ENCODE measurements around the gene NOTCH1. TPM values are rescaled to one million over a fixed set of nuclear protein-coding genes. Genes with fewer than 3 reads are reported as not detected.
A peak's percentile ranks its signal among the peaks of the same experiment; 100 is the strongest.
"Not testable (repeated sequence)": the region's sequence is repeated elsewhere in the genome, so short reads cannot be mapped to it uniquely, and the experiment has no call there.

Gene NOTCH1
- total and polyA plus RNA-seq, 12 donors: 7.3 to 27.0 (median 19.9) TPM

DNA sequence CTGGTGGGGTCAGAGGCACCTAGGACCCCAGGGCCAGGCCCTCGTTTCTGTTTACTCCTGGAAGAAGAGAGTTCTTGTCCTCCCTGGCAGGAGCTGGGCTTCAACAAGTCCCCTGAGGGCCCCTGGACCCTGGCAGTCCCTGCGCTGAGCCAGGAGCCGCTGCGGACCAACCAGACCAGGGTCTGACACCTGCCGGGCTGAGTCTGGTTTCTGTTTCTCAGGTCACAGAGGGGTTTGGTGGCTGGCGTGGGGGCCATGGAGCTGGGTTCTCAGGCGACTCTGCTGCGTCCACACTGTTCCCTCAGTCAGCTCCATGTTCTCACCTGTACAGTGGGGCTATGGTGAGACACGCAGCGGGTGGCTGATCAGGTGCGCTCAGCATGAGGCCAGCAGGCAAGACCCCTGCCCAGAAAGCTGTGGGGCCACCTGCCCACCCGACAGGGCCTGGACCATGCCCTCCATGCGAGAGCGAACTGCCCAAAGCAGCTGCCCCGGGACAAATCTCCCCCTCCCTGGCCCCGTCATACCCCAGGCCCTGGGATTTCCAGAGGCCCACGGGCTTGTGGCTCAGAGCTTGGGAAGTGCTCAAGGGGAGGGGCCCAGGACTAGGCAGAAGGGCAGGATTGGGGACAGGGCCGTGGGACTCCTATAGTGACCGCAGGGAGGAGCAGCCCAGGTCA is 17.9 kb upstream of the NOTCH1 start:
- Histone ChIP-seq H3K36me3 (no peaks in the 10 kb centered on the region), H3K9me3 (peaks cover 0 to 11% (median 0%) of the 10 kb centered on the region in 11 donors), H3K27ac (peak overlapping the region in 9 of 10 donors; percentile 53 to 92 (median 85)), H3K4me3 (no peak overlapping the region), H3K27me3 (no peaks in the 10 kb centered on the region), H3K4me1 (peaks cover 44 to 76% (median 63%) of the 10 kb centered on the region in 9 donors)
- intact Hi-C loops (cut with DNase I): loop anchor here in 2 of 10 donors (2.0 to 10.0 kb wide), 2 partner anchors 17 to 61 kb away; partner anchors contain the start of gene NOTCH1 (in 2 of the 2)
- TF ChIP-seq, protein P1, sequence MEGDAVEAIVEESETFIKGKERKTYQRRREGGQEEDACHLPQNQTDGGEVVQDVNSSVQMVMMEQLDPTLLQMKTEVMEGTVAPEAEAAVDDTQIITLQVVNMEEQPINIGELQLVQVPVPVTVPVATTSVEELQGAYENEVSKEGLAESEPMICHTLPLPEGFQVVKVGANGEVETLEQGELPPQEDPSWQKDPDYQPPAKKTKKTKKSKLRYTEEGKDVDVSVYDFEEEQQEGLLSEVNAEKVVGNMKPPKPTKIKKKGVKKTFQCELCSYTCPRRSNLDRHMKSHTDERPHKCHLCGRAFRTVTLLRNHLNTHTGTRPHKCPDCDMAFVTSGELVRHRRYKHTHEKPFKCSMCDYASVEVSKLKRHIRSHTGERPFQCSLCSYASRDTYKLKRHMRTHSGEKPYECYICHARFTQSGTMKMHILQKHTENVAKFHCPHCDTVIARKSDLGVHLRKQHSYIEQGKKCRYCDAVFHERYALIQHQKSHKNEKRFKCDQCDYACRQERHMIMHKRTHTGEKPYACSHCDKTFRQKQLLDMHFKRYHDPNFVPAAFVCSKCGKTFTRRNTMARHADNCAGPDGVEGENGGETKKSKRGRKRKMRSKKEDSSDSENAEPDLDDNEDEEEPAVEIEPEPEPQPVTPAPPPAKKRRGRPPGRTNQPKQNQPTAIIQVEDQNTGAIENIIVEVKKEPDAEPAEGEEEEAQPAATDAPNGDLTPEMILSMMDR (IDR thresholded peaks at IDR 0.05): no peak
- DNase-seq: peak in 1 of 2 donors; percentile 25
- no peak for ATAC-seq
- WGBS, 2 donors: 75 to 78% methylated on average over 19 of the region's 19 CpGs

DNA sequence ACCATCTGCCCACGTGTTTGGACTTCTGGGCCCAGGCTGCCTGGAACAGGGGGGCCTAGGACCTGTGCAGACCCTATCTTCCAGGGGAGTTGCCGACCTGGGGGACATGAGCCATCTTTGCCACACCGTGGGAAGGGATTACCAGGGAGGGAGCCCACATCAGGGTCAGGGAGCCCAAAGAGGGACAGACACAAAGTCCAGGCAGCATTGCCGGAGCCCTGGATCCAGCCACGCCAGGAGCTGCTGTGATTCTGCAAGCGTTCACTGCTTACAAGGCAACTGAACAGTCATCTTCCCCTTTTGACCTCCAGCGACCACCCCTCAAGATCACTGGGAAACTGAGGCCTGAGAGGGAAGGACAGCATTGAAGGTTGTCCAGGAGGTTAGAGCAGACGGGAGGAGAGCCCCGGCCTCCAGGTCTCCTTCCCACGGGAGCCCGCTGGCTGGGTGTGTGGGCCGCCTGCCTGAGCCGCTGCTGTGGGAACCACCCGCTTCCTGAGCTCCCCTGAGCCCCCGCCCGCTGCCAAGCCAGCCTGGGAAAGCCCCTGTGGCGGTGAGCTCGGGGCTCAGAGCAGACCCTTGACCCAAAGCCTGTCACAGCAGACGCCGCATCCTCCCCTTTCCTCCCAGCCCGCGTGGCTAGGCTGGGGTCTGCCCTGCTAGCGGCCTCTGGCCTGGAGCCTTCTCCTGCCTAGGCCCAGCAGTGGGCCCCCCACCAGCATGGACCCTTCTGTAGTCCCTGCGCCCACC is 17.1 kb upstream of the NOTCH1 start:
- WGBS, 2 donors: 68 to 78% methylated on average over 24 of the region's 24 CpGs
- no peak overlapping the region for H3K4me3 ChIP-seq
- H3K4me1 ChIP-seq: peaks cover 36 to 76% (median 54%) of the 10 kb centered on the region in 9 donors
- TF ChIP-seq, protein P1 (IDR thresholded peaks at IDR 0.05): no peak
- intact Hi-C loops (cut with DNase I): loop anchor here in 1 of 10 donors (2.0 to 10.0 kb wide), 2 partner anchors 16 to 62 kb away; partner anchors contain the start of gene NOTCH1
- H3K27ac ChIP-seq: peak overlapping the region in 6 of 10 donors; percentile 10 to 90 (median 82)
- H3K9me3 ChIP-seq: peaks cover 0 to 11% (median 0%) of the 10 kb centered on the region in 11 donors
- DNase-seq (peak in 1 of 2 donors; percentile 52), ATAC-seq (peak in 2 of 8 donors; percentile 3 to 13)
- H3K27me3 ChIP-seq: no peaks in the 10 kb centered on the region
- H3K36me3 ChIP-seq: no peaks in the 10 kb centered on the region

DNA sequence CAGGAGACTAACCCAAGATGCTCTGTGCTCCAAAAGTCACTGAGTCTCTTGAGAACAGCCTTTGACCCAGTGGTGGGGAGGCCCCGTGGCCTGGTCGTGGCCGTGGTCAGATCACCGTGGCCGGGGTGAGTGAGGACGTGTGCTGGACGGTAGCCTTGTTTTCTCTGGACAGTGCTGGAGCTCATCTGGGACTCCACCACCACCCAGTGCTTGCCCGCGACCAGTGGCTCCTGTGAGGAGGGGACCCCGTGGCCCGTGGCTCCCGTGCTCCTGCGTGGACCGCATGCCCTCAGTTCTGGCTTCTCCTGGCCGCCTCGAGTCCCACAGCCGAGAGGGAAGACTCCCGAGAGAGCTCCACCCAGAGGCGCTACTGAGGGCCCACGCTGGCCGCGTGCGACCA is 15.9 kb upstream of the NOTCH1 start:
- intact Hi-C loops (cut with DNase I): loop anchor here in 1 of 10 donors (2.0 to 10.0 kb wide), 2 partner anchors 15 to 63 kb away; partner anchors contain the start of gene NOTCH1
- no peaks in the 10 kb centered on the region for H3K27me3 ChIP-seq
- no peak overlapping the region for H3K27ac ChIP-seq
- peaks cover 29 to 80% (median 44%) of the 10 kb centered on the region in 9 donors for H3K4me1 ChIP-seq
- DNase-seq (peak in 1 of 2 donors; percentile 10), ATAC-seq (no peak)
- no peaks in the 10 kb centered on the region for H3K36me3 ChIP-seq
- no peak overlapping the region for H3K4me3 ChIP-seq
- TF ChIP-seq, protein P1 (IDR thresholded peaks at IDR 0.05): no peak
- H3K9me3 ChIP-seq: peaks cover 0 to 11% (median 0%) of the 10 kb centered on the region in 11 donors
- WGBS, 2 donors: 88 to 89% methylated on average over 23 of the region's 23 CpGs

- TF ChIP-seq, protein P1 (IDR thresholded peaks at IDR 0.05): no peak
- 94 to 95% methylated on average over 3 of the region's 3 CpGs for WGBS, 2 donors
- Histone ChIP-seq H3K4me3 (no peak overlapping the region), H3K9me3 (peaks cover 0 to 11% (median 0%) of the 10 kb centered on the region in 11 donors), H3K27me3 (no peaks in the 10 kb centered on the region), H3K4me1 (peaks cover 23 to 68% (median 32%) of the 10 kb centered on the region in 9 donors), H3K36me3 (no peaks in the 10 kb centered on the region), H3K27ac (no peak overlapping the region)
- ATAC-seq: no peak
- DNase-seq: peak in 1 of 2 donors; percentile 4
- intact Hi-C loops (cut with DNase I): loop anchor here in 1 of 10 donors (10.0 kb wide), 1 partner anchor 64 kb away; no protein-coding TSS in a partner anchor
Measured at GRCh38 chr9:136560586-136560985, 14.7 kb upstream of the NOTCH1 start.

GRCh38 chr9:136559371-136559770 is 13.5 kb upstream of the NOTCH1 start:
- H3K27me3 ChIP-seq; H3K4me3 ChIP-seq; intact Hi-C loops (cut with DNase I); ATAC-seq; DNase-seq; H3K36me3 ChIP-seq: not testable (repeated sequence)
- peaks cover 13 to 56% (median 20%) of the 10 kb centered on the region in 9 donors for H3K4me1 ChIP-seq
- WGBS, 2 donors: 99 to 100% methylated on average over 2 of the region's 2 CpGs
- peak overlapping the region in 1 of 10 donors; percentile 36 for H3K27ac ChIP-seq
- H3K9me3 ChIP-seq: peaks cover 0 to 11% (median 0%) of the 10 kb centered on the region in 11 donors

DNA sequence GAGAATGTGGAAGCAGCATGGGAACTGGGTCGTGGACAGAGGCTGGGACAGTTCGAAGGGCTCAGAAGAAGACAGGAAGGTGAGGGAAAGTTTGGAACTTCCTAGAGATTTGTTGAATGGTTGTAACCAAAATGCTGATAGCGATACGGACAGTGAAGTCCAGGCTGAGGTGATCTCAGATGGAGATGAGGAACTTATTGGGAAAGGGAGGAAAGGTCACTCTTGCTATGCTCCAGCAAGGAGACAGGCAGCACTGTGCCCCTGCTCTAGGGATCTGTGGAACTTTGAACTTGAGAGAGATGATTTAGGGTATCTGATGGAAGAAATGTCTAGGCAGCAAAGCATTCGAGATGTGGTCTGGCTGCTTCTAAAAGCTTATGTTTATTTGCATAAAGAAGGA is 13.0 kb upstream of the NOTCH1 start:
- DNase-seq; H3K36me3 ChIP-seq; intact Hi-C loops (cut with DNase I); H3K4me3 ChIP-seq; ATAC-seq; H3K27me3 ChIP-seq: not testable (repeated sequence)
- Histone ChIP-seq H3K9me3 (peaks cover 0 to 11% (median 0%) of the 10 kb centered on the region in 11 donors), H3K27ac (peak overlapping the region in 1 of 10 donors; percentile 67), H3K4me1 (peaks cover 8 to 51% (median 15%) of the 10 kb centered on the region in 9 donors)
- WGBS, 2 donors: 89 to 92% methylated on average over 5 of the region's 5 CpGs

Measured in heart right ventricle (tissue), 16 donors.